ELR (cell line): ENCODE data around the gene NR1H3.
A peak's percentile ranks its signal among the peaks of the same experiment; 100 is the strongest.
"Not testable (repeated sequence)": the region's sequence is repeated elsewhere in the genome, so short reads cannot be mapped to it uniquely, and the experiment has no call there.

Experiments used
- DNase-seq: peaks from one replicate; pipeline ENCODE4 v3.0.0-alpha.2; 2015; ENCODE audit warnings: low read depth

NR1H3 gene

DNA sequence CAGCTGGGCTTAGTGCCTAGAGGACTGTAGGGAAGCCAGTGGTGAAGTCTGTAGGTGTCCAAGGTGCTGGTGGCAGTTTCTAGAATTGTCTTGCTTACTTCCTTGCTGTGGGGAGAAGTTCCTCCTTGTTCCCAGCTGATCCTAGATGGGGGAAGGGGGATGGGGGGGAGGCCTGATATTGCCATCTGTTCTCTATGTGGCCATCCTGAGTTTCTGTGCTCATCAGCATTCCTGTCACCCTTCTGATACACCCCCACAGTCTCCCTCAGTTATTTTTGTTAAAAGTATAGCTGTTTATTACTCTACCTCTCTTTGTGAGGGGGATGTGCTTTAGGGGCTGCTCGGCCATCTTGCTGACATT is 48.7 kb downstream of the NR1H3 start:
- no peak for DNase-seq

DNA sequence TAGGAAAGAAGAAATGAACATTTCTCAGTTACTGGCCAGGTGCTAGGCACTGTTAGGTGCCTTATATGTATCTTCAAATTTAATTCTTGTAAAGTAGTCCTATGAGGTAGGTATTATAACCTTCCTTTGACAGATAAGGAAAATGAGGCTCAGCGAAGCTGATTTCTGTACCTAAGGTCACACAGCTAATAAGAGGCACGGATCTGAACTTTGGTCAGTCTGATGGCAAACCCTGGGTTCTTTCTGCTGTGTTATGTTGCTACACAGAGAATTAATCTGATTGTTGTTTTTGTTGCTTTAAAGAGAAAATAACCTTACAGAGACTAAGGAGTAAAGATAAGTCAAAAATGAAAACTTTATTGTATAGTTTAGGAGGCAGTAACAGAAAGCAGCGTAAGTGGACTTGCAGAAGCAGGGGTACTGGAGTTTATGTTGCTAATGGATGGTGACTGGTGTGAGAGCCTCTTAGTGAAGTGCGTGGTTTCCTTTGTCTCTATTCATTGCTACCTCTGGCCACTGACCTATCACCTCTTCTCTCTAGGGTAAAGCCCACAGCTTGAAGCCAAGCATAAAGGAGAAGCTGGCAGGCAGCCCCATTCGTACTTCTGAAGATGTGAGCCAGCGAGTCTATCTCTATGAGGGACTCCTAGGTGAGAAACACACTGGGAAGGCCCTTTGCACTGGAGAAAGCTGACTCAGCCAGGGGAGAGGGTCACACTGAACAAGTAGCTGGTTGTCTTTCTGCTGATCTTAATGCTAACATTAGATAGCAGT is 50.4 kb downstream of the NR1H3 start:
- no peak for DNase-seq

DNA sequence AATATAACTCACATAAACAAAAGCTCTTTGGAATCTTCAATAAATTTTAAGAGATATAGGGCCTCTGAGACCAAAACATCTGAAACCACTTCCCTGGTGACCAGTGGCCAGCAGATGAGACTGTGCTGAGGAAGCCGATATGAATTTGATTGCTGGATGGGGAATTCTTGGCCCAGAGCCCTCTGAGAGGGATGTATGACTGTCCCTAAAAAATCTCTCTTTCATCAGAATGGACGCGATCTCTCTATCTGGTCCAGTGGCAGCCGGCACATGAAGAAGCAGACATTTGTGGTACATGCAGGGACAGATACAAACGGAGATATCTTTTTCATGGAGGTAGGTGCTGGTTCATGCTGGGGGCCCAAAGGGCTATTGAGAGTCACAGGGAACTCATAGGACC is 57.2 kb downstream of the NR1H3 start:
- DNase-seq = peak; percentile 25

DNA sequence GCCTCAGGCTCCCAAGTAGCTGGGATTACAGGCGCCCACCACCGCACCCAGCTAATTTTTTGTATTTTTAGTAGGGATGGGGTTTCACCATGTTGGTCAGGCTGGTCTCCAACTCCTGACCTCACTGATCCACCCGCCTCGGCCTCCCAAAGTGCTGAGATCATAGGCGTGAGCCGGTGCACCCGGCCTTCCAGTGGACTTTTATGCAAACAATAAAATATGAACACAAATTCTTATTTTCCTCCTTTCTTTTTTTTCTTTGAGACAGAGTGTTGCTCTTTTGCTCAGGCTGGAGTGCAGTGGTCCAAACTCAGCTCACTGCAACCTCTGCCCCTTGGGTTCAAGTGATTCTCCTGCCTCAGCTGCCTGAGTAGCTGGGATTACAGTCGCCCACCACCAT is 58.7 kb downstream of the NR1H3 start:
- DNase-seq = not testable (repeated sequence)

DNA sequence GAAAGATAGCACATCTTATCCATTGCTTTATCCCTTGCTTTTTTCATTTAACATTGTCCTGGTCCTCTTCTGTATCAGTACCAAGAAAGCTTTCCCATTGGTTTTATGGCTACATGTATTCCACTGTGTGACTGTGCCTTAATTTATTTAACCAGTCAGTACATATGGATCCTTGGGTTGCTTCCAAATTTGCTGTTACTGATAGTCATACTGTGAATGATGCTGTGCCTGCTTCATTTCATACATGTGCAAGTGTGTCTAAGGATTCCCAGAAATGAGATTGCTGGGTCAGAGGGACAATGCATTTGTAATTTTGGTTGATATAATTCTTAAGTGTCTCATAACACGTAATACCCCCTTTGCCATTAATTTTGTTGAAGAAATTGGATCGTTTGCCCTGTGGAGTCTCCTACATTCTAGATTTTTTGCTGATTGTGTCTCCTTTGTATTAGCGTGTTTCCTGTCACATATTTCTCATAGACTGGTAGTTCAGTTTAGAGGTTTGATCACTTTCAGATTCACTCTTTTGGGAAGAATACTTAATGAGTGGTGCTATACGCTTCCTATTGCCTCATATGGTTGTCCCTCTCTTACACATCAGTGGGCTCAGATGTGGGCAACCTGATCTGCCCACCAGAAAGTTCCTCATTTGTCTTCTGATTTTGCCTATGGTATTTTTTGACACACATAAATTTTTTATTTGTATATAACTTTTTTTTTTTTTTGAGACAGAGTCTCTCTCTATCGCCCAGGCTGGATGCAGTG is 59.5 kb downstream of the NR1H3 start:
- no peak for DNase-seq

DNA sequence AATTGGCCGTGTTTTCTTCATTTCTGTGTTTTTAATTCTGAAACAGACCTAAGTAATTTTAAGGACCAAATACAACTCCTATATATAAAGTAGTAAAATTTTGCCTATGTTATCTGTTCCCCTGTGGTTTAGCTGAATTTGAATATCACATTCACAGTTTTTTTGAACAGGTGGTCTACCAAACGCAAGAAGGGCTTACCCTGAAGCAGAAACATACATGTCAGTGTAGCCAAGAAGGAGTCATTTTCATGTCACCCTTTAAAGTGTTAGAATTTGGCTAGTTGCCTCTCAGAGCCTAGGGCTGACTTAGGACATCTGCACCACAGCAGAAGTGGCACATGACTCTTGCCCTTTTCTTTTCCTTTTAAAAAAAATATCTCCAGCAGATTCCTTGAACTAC is 60.4 kb downstream of the NR1H3 start:
- no peak for DNase-seq
